SK-N-SH treated with all-trans-retinoic acid at 6 μM for 48 hours (cell line): ENCODE measurements around the gene TCAIM.

Experiments
- ARNTL ChIP-seq: fragments of 450-650 bp; formaldehyde crosslinking; IDR thresholded peaks from 2 replicates; pipeline ENCODE4 v1.5.0; 2020; ENCODE audit warnings: low read depth, mild to moderate bottlenecking, moderate library complexity, borderline replicate concordance
- CSDC2 ChIP-seq: fragments of 250-450 bp; sonication (Bioruptor Pico); IDR thresholded peaks from 2 replicates; pipeline ENCODE4 v1.5.0; 2020; ENCODE audit warnings: mild to moderate bottlenecking, moderate library complexity
- ISL1 ChIP-seq: fragments of 250-450 bp; sonication (Bioruptor Pico); IDR thresholded peaks from 2 replicates; pipeline ENCODE4 v2.1.2; 2022; ENCODE audit warnings: mild to moderate bottlenecking, moderate library complexity
- PATZ1 ChIP-seq: fragments of 250-450 bp; sonication (Bioruptor Pico); IDR thresholded peaks from 2 replicates; pipeline ENCODE4 v1.8.0; 2020; ENCODE audit warnings: mild to moderate bottlenecking, moderate library complexity, borderline replicate concordance
- RARB ChIP-seq: fragments of 250-450 bp; sonication (Bioruptor Pico); IDR thresholded peaks from 2 replicates; pipeline ENCODE4 v1.8.0; 2021; ENCODE audit warnings: mild to moderate bottlenecking, moderate library complexity
- SNAI2 ChIP-seq: fragments of 250-450 bp; sonication (Bioruptor Pico); IDR thresholded peaks from 2 replicates; pipeline ENCODE4 v1.5.0; 2020; ENCODE audit warnings: mild to moderate bottlenecking, moderate library complexity
- TCF4 ChIP-seq: fragments of 250-450 bp; sonication (Bioruptor Pico); IDR thresholded peaks from 2 replicates; pipeline ENCODE4 v1.8.0; 2021; ENCODE audit warnings: mild to moderate bottlenecking, moderate library complexity, borderline replicate concordance
- TOX ChIP-seq: fragments of 250-450 bp; sonication (Bioruptor Pico); IDR thresholded peaks from 2 replicates; pipeline ENCODE4 v1.8.0; 2021; ENCODE audit warnings: mild to moderate bottlenecking, moderate library complexity, borderline replicate concordance
- ZC3H10 ChIP-seq: fragments of 250-450 bp; sonication (Bioruptor Pico); IDR thresholded peaks from 2 replicates; pipeline ENCODE4 v1.5.1; 2021; ENCODE audit warnings: mild to moderate bottlenecking, moderate library complexity
- ZFP3 ChIP-seq: fragments of 250-450 bp; sonication (Bioruptor Pico); IDR thresholded peaks from 2 replicates; pipeline ENCODE4 v1.5.0; 2020; ENCODE audit warnings: mild to moderate bottlenecking, moderate library complexity
- ZFP30 ChIP-seq: fragments of 450-650 bp; formaldehyde crosslinking; IDR thresholded peaks from 2 replicates; pipeline ENCODE4 v1.5.0; 2022; ENCODE audit warnings: mild to moderate bottlenecking, moderate library complexity
- ZNF565 ChIP-seq: fragments of 450-650 bp; formaldehyde crosslinking; conservative IDR thresholded peaks from 2 replicates; pipeline ENCODE4 v1.5.0; 2020; ENCODE audit warnings: low read depth, mild to moderate bottlenecking, moderate library complexity
- ZNF70 ChIP-seq: fragments of 450-650 bp; formaldehyde crosslinking; IDR thresholded peaks from 2 replicates; pipeline ENCODE4 v1.5.0; 2020; ENCODE audit warnings: mild to moderate bottlenecking, moderate library complexity
- TF ChIP-seq, protein P1 (sequence below): fragments of 250-450 bp; sonication (Bioruptor Pico); IDR thresholded peaks from 2 replicates; pipeline ENCODE4 v1.5.1; 2021; ENCODE audit warnings: mild to moderate bottlenecking, moderate library complexity

DNA sequence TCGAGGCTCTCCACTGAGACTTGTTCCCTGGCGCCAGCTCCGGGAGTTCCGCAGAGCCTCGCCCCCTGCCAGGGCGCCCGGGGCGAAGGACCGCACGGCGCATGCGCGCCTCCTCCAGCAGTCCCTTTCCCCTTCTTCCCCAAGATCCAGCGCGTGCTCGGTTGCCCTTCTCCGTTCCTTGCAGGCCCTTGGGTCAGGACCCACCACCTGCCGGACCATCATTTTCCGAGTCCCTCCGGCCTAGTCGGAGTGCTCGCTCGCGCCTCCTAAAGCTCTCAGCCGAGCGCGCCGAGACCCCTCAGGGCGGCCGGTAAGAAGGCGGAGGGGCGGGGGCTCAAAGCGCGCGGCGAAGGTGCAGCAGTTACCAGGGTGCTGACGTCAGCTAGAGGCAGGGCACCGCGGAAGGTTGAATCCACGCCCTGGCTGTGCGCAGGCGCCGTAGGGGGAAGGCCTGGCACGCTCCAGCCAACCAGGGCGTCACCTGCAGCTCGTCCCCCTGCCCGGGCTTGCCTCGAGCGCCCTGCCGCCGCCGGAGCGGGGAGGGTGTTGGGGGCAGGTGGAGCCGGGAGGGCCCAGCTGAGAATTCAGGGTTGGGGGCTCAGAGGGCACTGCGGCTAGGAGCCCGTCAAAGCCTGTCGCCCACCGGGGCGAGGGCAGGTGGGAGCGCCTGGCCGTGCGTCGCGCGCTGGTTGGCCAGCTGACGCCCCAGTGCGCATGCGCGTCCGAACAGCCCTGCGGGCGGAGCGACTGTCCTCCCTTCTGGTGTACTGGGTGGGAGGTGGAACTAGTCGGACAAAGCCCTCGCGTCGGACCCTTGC is at the start of gene TCAIM:
- TF ChIP-seq ZC3H10 (CRISPR knock-in tag) (no peak), PATZ1 (CRISPR knock-in tag) (no peak), SNAI2 (no peak), TCF4 (CRISPR knock-in tag) (no peak), RARB (no peak), ZNF565 (CRISPR knock-in tag) (0 out of 2 replicates have a peak, but pooled peaks have one; percentile 5), ARNTL (CRISPR knock-in tag) (no peak), TOX (CRISPR knock-in tag) (no peak), ZFP30 (CRISPR knock-in tag) (no peak), CSDC2 (CRISPR knock-in tag) (no peak; the same call in 1 of the 2 replicates), ZFP3 (0 out of 2 replicates have a peak, but pooled peaks have one; percentile 14), ZNF70 (CRISPR knock-in tag) (no peak), ISL1 (CRISPR knock-in tag) (no peak)
- TF ChIP-seq, protein P1, sequence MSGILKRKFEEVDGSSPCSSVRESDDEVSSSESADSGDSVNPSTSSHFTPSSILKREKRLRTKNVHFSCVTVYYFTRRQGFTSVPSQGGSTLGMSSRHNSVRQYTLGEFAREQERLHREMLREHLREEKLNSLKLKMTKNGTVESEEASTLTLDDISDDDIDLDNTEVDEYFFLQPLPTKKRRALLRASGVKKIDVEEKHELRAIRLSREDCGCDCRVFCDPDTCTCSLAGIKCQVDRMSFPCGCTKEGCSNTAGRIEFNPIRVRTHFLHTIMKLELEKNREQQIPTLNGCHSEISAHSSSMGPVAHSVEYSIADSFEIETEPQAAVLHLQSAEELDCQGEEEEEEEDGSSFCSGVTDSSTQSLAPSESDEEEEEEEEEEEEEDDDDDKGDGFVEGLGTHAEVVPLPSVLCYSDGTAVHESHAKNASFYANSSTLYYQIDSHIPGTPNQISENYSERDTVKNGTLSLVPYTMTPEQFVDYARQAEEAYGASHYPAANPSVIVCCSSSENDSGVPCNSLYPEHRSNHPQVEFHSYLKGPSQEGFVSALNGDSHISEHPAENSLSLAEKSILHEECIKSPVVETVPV, result no peak
